Mucosa of stomach (tissue), 1 donor: Measurements from ENCODE around the gene AP5S1.
"Not testable (repeated sequence)": the region's sequence is repeated elsewhere in the genome, so short reads cannot be mapped to it uniquely, and the experiment has no call there.

Experiments
- H3K27me3 ChIP-seq: one replicate; pipeline ENCODE4 v1.7.0; 2013; ENCODE audit warnings: mild to moderate bottlenecking, low read length; ENCODE audit not compliant: control insufficient read depth, insufficient read depth
- H3K36me3 ChIP-seq: one replicate; pipeline ENCODE4 v1.7.0; 2013; ENCODE audit warnings: low read length; ENCODE audit not compliant: control insufficient read depth, insufficient read depth
- H3K4me1 ChIP-seq: one replicate; pipeline ENCODE4 v1.7.0; 2013; ENCODE audit warnings: mild to moderate bottlenecking, low read length; ENCODE audit not compliant: control insufficient read depth, insufficient read depth
- H3K4me3 ChIP-seq: one replicate; pipeline ENCODE4 v1.7.0; 2013; ENCODE audit warnings: low read length
- H3K9ac ChIP-seq: one replicate; pipeline ENCODE4 v1.7.0; 2013; ENCODE audit warnings: mild to moderate bottlenecking, low read length, moderate library complexity
- H3K9me3 ChIP-seq: one replicate; pipeline ENCODE4 v1.7.0; 2013; ENCODE audit warnings: mild to moderate bottlenecking, low read length, moderate library complexity; ENCODE audit not compliant: control insufficient read depth
- donor health status: Pancreatic carcinoma.

The AP5S1 gene

DNA sequence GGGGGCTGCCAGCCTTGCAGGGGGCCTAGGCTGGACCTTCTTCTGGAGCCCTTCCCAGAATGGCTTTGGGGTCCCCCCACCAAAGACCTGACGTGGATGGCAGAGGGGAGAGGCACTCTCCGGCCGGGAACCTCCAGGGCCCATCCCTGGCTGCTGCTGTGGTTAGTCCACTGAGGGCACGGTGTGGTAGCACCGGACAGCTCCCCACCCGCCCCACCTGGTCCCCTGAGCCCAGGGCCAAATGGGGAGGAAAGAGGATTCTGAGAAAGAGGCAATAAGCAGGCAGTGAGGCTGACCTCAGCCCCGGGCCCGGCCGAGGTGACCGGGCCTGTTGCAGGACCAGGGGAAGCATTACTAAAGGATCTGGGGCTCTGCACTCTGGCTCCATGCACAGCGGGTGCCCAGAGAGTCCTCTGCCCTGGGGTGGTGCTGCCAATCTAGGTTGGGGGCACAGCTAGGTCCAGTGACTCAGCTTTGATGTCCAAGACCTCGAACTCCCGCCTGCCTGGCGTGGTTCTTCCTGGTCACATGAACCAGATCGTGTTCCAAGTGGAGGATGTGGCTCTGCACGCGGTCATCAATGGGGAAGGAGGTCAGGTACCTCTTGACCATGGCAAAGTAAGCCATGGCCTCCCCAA is 36.0 kb upstream of the AP5S1 start:
- no peak overlapping the region for H3K4me3 ChIP-seq
- H3K4me1 ChIP-seq, result peaks cover 42% of the 10 kb centered on the region
- peaks cover 4% of the 10 kb centered on the region for H3K27me3 ChIP-seq
- no peaks in the 10 kb centered on the region for H3K9me3 ChIP-seq
- H3K36me3 ChIP-seq, result no peaks in the 10 kb centered on the region
- no peak overlapping the region for H3K9ac ChIP-seq

GRCh38 chr20:3784863-3785239 is 35.5 kb upstream of the AP5S1 start:
- H3K4me3 ChIP-seq, result peak overlapping the region; percentile 6
- no peaks in the 10 kb centered on the region for H3K27me3 ChIP-seq
- H3K9me3 ChIP-seq, result no peaks in the 10 kb centered on the region
- H3K4me1 ChIP-seq, result peaks cover 42% of the 10 kb centered on the region
- H3K9ac ChIP-seq, result peak overlapping the region; percentile 51
- H3K36me3 ChIP-seq, result no peaks in the 10 kb centered on the region

GRCh38 chr20:3785240-3786125 is 34.9 kb upstream of the AP5S1 start:
- Histone ChIP-seq H3K27me3 (no peaks in the 10 kb centered on the region), H3K9me3 (no peaks in the 10 kb centered on the region), H3K36me3 (no peaks in the 10 kb centered on the region), H3K9ac (peak overlapping the region; percentile 51), H3K4me1 (peaks cover 42% of the 10 kb centered on the region), H3K4me3 (peak overlapping the region; percentile 6)

GRCh38 chr20:3786126-3786484 is 34.2 kb upstream of the AP5S1 start:
- Histone ChIP-seq H3K4me1 (peaks cover 42% of the 10 kb centered on the region), H3K27me3 (no peaks in the 10 kb centered on the region), H3K9ac (peak overlapping the region; percentile 51), H3K9me3 (no peaks in the 10 kb centered on the region), H3K4me3 (peak overlapping the region; percentile 6), H3K36me3 (no peaks in the 10 kb centered on the region)

DNA sequence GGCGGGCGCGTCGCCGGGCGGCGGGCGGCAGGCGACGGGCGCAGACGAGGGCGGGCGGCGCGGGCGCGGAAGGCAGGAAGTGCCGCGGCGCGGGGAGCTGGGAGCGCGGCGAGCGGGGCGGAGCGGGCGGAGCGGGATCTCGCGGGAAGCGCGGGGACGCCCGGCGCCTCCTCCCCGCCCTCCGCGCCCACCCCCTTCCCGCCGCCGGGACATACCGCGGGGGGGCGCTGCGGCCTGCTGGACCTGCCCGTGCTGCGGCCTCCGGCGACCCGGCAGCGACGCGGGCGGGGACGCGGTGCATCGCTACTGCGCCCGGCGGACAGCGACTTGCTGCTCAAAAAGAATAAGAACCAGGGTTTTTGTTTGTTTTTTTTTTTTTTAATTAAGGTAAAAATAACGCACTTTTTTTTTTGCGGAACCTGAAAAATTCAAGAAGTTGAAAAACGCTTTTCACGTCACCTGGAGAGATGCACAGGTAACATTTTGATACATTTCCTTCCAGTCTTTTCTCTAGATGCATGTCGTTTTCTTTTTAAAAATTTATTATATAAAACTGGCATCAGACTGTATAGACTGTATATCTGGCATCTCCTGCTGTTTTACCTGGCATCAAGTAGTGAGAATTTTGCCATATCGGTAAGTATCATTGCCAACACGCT is 33.6 kb upstream of the AP5S1 start, which contains the start of gene CENPB:
CENPB (minus strand) TSS at position 76 of the 659 bp plus-strand sequence. CDS start 257 bp downstream, outside the sequence.
- no peaks in the 10 kb centered on the region for H3K9me3 ChIP-seq
- no peaks in the 10 kb centered on the region for H3K36me3 ChIP-seq
- H3K27me3 ChIP-seq, result no peaks in the 10 kb centered on the region
- H3K9ac ChIP-seq, result peak within 1 kb of the TSS; percentile 51
- peak within 1 kb of the TSS; percentile 6 for H3K4me3 ChIP-seq
- peaks cover 38% of the 10 kb centered on the region for H3K4me1 ChIP-seq

DNA sequence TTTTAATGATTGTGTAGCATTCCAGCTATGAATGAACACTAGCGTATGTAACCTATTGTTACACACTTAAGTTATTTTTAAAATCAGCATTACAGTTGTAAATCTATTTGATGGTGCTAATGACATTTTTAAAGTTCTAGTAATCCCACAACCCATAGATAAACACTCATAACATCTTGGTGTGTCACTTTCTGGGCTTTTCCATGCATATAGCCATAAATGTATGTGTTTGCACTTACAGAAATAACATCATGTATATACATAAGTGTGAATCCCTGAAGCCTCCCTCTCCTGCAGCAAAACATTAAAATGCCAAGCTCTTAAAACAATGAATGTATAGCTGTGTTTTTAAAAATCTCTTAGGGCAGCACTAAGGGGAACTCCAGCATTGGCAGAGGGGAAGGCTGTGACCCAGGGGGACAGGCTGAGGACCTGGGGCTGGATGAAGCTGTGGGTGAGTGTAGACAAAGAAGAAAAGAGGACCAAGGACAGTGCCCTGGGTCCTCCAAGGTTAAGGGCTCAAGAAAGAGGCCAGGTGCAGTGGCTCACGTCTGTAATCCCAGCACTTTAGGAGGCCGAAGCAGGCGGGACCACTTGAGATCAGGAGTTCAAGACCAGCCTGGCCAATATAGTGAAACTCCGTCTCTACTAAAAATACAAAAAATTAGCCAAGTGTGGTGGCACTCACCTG is 32.9 kb upstream of the AP5S1 start:
- H3K27me3 ChIP-seq, result no peaks in the 10 kb centered on the region
- no peak overlapping the region for H3K4me3 ChIP-seq
- peaks cover 38% of the 10 kb centered on the region for H3K4me1 ChIP-seq
- peak overlapping the region; percentile 33 for H3K9ac ChIP-seq
- H3K36me3 ChIP-seq, result no peaks in the 10 kb centered on the region
- no peaks in the 10 kb centered on the region for H3K9me3 ChIP-seq

DNA sequence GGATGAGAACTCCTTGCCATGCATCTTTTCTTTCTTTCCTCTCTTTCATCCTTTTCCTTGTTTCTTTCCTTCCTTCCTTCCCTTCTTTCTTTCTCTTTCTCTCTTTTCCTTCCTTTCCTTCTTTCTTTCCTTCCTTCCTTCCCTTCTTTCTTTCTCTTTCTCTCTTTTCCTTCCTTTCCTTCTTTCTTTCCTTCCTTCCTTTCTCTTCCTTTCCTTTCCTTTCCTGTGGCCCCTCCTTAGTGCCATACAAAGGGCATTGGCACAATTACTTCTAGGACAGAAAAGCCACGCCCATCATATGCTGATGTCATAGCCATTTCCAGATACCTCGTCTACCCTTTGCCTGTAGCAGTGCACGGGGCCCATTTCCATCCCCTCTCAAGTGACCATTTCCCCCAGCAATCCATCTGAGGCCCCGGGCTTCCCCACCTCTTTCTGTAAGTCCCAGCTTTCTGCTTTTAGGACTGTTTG is 31.6 kb upstream of the AP5S1 start:
- Histone ChIP-seq H3K9ac (no peak overlapping the region), H3K4me3 (no peak overlapping the region), H3K36me3 (no peaks in the 10 kb centered on the region), H3K27me3 (no peaks in the 10 kb centered on the region), H3K9me3 (no peaks in the 10 kb centered on the region), H3K4me1 (peaks cover 31% of the 10 kb centered on the region)

- not testable (repeated sequence) for H3K27me3 ChIP-seq, H3K4me3 ChIP-seq, H3K9ac ChIP-seq, H3K9me3 ChIP-seq, H3K36me3 ChIP-seq
- peaks cover 28% of the 10 kb centered on the region for H3K4me1 ChIP-seq
Observed at GRCh38 chr20:3789201-3789600, 31.1 kb upstream of the AP5S1 start.

DNA sequence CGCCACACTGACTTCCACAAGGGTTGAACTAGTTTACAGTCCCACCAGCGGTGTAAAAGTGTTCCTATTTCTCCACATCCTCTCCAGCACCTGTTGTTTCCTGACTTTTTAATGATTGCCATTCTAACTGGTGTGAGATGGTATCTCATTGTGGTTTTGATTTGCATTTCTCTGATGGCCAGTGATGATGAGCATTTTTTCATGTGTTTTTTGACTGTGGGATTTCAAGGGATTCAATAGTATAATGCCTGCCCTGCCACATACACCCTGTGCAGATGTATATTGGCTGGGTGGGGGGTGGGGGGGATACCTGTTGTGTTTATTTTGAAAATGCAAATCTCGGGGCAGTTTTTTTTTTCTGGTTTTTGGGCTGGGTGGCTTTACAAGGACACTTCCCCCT is 26.2 kb upstream of the AP5S1 start:
- not testable (repeated sequence) for H3K9me3 ChIP-seq, H3K36me3 ChIP-seq, H3K9ac ChIP-seq, H3K27me3 ChIP-seq, H3K4me3 ChIP-seq
- H3K4me1 ChIP-seq, result peaks cover 28% of the 10 kb centered on the region

GRCh38 chr20:3794701-3795420 is 25.5 kb upstream of the AP5S1 start:
- Histone ChIP-seq H3K9me3 (no peaks in the 10 kb centered on the region), H3K27me3 (no peaks in the 10 kb centered on the region), H3K4me3 (peak overlapping the region; percentile 93), H3K36me3 (no peaks in the 10 kb centered on the region), H3K4me1 (peaks cover 35% of the 10 kb centered on the region), H3K9ac (peak overlapping the region; percentile 91)
